Naive B cell (primary cell): ENCODE measurements around the gene MSMB. TPM values are rescaled to one million over a fixed set of nuclear protein-coding genes. Genes with fewer than 3 reads are reported as not detected.

Source experiments
- ATAC-seq, 2 donors: fragments of 150-1000 bp; cut with Tn5 transposase; 2 replicates each; pipeline ENCODE4 v1.10.0; 2021; ENCODE audit warnings: low read depth in 2 of 2, mild to moderate bottlenecking in 2 of 2, moderate library complexity in 2 of 2
- DNase-seq: peaks from one replicate; pipeline ENCODE4 v3.0.0; 2022
- H3K27ac Mint-ChIP-seq, 6 donors: one replicate each; pipeline ENCODE4 v1.8.0; 2020 to 2022; ENCODE audit warnings: mild to moderate bottlenecking in 6 of 6, mixed read lengths in 6 of 6, moderate library complexity in 5 of 6, inconsistent platforms in 2 of 6
- H3K27me3 Mint-ChIP-seq, 3 donors: one replicate each; pipeline ENCODE4 v1.8.0; 2021 to 2022; ENCODE audit warnings: mixed read lengths in 3 of 3, mild to moderate bottlenecking in 1 of 3
- H3K36me3 Mint-ChIP-seq, 2 donors: one replicate each; pipeline ENCODE4 v1.8.0; 2020 to 2022; ENCODE audit warnings: mixed read lengths in 2 of 2, inconsistent platforms in 1 of 2, mild to moderate bottlenecking in 1 of 2
- H3K4me1 Mint-ChIP-seq, 3 donors: one replicate each; pipeline ENCODE4 v1.8.0; 2020 to 2022; ENCODE audit warnings: mixed read lengths in 3 of 3, inconsistent platforms in 1 of 3, mild to moderate bottlenecking in 1 of 3, moderate library complexity in 1 of 3
- H3K4me3 Mint-ChIP-seq, 8 donors: one replicate each; pipeline ENCODE4 v1.8.0; 2020 to 2022; ENCODE audit warnings: mild to moderate bottlenecking in 8 of 8, mixed read lengths in 8 of 8, moderate library complexity in 8 of 8, inconsistent platforms in 2 of 8
- H3K9me3 Mint-ChIP-seq, 7 donors: one replicate each; pipeline ENCODE4 v1.8.0; 2020 to 2022; ENCODE audit warnings: mixed read lengths in 7 of 7, mild to moderate bottlenecking in 5 of 7, inconsistent platforms in 2 of 7, moderate library complexity in 1 of 7
- polyA plus RNA-seq, 6 donors: library from polyadenylated mRNA; unstranded; fragments of 300-500 nt; fragmentation: Illumina TruSeq; gene quantifications; one replicate each; pipeline ENCODE4 v1.2.3, GENCODE V29; 2021; ENCODE audit warnings: low read depth in 6 of 6

Gene MSMB
- polyA plus RNA-seq, 6 donors from 2014 or later = not detected

DNA sequence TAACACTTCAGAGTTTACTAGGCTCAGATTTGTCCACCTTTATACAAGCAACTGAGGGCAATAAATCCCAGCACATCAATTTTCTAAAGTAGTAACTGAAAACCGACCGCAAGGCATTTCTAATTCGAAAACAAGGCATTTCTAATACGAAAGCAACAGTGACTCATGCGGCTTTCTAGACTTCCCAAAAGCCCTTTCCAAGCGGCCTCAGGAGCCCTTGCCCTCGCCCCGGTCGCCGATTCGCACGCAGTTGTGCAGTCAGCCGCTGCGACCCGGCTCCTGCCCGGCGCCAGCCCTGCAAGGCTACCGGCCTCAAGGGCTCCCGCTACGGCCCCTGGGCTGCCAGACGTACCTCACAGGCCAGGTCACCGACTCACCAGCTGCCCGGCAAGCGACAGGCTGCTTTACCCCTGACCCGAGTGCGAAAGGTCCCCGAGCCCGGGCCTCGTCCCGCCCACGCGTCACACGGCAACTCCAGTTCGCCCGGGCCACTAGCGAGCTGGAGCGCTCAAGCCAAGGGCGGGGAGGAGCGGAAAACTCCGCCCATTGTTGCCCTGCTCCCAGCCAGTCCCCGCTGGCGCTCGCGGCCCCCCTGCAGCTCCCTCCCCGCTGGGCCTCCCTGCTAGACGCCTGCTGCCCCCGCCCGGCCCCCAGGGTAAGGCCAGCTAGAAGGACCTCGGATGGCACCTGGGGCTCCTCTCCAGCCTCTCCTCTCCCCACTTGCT lies 22.9 kb downstream of the MSMB start:
- peak; percentile 67 for DNase-seq

DNA sequence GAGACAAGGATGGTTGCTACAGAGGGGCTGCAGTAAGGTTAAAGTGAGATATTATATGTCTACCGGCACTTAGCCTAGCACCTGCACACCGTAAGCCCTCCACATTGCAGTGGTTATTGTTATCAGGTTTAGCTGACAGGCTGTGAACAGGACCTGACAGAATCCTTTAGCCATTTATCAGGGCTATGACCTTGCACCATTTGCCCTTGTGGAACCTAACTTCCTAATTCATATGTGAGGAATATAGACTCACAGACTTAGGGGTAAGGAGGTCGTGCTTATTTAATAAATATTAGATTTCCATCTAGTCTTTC lies 25.8 kb downstream of the MSMB start:
- Mint-ChIP-seq H3K27me3 (no peaks in the 10 kb centered on the region), H3K36me3 (no peaks in the 10 kb centered on the region), H3K27ac (peak overlapping the region in 1 of 6 donors; percentile 44), H3K9me3 (no peaks in the 10 kb centered on the region), H3K4me3 (no peak overlapping the region), H3K4me1 (peaks cover 41 to 65% (median 48%) of the 10 kb centered on the region in 3 donors)
- DNase-seq (no peak), ATAC-seq (no peak)

More for the DNA sequence above, 22.9 kb downstream of the MSMB start:
- Mint-ChIP-seq H3K9me3 (no peaks in the 10 kb centered on the region), H3K4me1 (peaks cover 51 to 84% (median 65%) of the 10 kb centered on the region in 3 donors), H3K27ac (peak overlapping the region in 5 of 6 donors; percentile 54 to 84 (median 76)), H3K27me3 (no peaks in the 10 kb centered on the region), H3K36me3 (no peaks in the 10 kb centered on the region), H3K4me3 (peak overlapping the region; percentile 78 to 96 (median 90))
- ATAC-seq = peak; percentile 94 to 97

DNA sequence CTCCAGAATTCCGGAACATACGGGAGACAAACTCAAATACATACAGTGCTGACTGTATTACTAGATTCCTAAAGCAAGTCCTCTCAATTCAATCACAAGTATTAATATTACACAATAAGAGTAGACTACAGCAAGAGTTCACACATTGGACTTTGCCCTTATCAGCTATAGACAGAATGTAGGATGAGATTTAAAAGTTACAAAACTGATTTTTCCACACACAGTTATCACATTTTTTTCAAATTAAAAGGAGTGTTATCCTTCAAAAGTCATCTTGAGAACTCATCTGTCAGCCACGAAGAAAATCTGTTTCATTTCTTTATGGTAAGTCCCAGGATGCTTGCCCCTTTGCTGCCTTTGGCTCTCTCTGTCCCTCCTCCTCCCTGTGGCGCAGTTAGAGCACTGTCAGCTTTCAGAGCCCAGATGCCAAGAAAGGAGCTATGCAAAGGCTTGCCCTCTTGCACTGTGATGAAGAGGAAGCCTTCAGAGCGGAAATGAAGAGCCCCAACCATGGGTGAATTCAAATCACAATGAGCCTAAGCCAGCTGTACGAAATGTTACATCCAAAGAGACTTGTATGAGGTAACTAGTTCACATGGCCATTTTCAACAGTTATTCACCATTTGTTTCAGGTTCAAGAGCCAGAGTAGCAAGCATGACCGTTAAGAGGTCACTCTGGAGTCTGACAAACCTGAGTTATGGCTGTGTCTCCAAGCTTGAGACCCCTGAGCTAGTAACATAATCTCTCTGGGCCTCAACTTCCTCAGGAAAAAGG lies 26.3 kb downstream of the MSMB start:
- no peak for DNase-seq
- ATAC-seq = peak in 1 of 2 donors; percentile 24
- Mint-ChIP-seq H3K9me3 (no peaks in the 10 kb centered on the region), H3K36me3 (peaks cover 0 to 2% of the 10 kb centered on the region in 2 donors), H3K4me3 (no peak overlapping the region), H3K27me3 (no peaks in the 10 kb centered on the region), H3K27ac (peak overlapping the region in 4 of 6 donors; percentile 29 to 78 (median 42)), H3K4me1 (peaks cover 38 to 60% (median 42%) of the 10 kb centered on the region in 3 donors)

DNA sequence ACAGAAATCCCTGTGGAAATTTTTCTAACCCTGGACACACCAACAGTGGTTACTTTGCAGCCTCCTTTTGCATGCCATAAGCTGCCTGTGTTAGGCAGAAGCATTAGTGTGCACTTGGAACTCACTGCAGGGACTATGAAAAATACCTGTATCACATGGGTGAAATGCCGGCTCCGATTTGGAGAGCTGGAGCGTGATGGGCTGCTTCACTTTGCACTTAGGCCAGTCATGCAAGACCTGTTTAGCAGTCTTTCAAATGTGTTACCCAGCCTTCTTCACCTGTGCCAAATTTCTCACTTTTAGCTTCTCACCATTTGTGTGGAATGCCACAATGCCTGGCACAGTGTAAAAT lies 26.9 kb downstream of the MSMB start:
- no peaks in the 10 kb centered on the region for H3K9me3 Mint-ChIP-seq
- no peak overlapping the region for H3K4me3 Mint-ChIP-seq
- H3K36me3 Mint-ChIP-seq = peaks cover 0 to 7% of the 10 kb centered on the region in 2 donors
- peak overlapping the region in 4 of 6 donors; percentile 14 to 78 (median 34) for H3K27ac Mint-ChIP-seq
- H3K27me3 Mint-ChIP-seq = no peaks in the 10 kb centered on the region
- H3K4me1 Mint-ChIP-seq = peaks cover 32 to 54% (median 39%) of the 10 kb centered on the region in 3 donors
- no peak for DNase-seq
- ATAC-seq = no peak

DNA sequence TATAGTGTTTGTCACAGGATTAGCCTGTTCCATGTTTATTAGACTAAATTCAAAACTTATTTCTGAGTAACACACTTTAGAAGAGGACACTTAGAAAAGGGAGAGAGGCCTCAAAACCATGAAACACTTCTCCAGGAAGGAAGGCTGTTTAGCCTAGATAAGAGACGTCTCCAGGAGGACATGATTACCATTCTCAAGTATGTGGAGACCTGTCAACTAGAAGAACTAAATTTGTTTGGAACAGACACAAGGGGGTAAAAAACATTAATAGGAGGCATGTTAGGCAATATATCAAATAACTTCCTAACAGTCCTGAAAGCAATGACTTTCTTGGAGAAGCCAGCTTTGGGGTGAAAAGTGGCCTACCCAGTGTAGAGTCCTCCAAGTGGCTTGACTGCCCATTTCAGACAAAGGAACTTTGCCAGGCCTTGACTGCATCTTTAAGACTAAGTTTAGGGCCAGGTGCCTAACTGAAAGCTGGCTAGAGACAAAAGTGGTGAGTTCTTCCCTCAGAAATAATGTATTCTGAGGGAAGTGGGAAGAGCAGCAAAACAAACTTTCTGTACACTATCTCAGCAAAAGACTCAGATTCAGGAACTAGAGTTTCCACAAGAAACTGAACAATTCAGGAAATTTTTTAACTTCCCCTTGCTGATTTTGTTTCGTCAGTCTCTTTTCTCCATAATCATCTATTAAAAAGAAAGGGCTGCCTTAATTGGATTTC lies 27.5 kb downstream of the MSMB start:
- no peaks in the 10 kb centered on the region for H3K27me3 Mint-ChIP-seq
- H3K36me3 Mint-ChIP-seq = peaks cover 0 to 7% of the 10 kb centered on the region in 2 donors
- no peak for ATAC-seq
- DNase-seq = no peak
- H3K4me3 Mint-ChIP-seq = peak overlapping the region in 1 of 8 donors; percentile 25
- H3K4me1 Mint-ChIP-seq = peaks cover 27 to 48% (median 33%) of the 10 kb centered on the region in 3 donors
- peak overlapping the region; percentile 2 to 47 (median 29) for H3K27ac Mint-ChIP-seq
- H3K9me3 Mint-ChIP-seq = no peaks in the 10 kb centered on the region

DNA sequence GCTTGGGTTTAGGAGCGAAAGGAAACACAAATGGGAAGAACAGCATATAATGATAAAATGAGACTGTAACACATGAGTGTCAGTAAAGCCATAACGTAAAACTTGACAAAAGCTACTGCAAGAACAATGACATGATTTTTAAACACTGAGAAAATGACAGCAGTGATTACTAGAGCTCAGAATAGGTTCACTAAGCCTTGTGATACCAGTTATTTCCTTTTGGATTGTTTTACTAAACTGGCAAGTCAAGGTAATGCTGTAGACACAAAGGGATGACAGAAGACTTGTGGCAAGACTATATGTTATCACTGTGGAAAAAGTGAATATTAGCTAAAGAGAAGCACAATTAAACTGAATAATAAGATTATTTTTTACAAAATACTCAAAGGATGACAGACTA lies 28.3 kb downstream of the MSMB start:
- peak overlapping the region in 1 of 6 donors; percentile 60 for H3K27ac Mint-ChIP-seq
- DNase-seq = no peak
- H3K27me3 Mint-ChIP-seq = no peaks in the 10 kb centered on the region
- H3K36me3 Mint-ChIP-seq = peaks cover 0 to 7% of the 10 kb centered on the region in 2 donors
- peaks cover 22 to 40% (median 26%) of the 10 kb centered on the region in 3 donors for H3K4me1 Mint-ChIP-seq
- ATAC-seq = no peak
- no peak overlapping the region for H3K4me3 Mint-ChIP-seq
- H3K9me3 Mint-ChIP-seq = no peaks in the 10 kb centered on the region

DNA sequence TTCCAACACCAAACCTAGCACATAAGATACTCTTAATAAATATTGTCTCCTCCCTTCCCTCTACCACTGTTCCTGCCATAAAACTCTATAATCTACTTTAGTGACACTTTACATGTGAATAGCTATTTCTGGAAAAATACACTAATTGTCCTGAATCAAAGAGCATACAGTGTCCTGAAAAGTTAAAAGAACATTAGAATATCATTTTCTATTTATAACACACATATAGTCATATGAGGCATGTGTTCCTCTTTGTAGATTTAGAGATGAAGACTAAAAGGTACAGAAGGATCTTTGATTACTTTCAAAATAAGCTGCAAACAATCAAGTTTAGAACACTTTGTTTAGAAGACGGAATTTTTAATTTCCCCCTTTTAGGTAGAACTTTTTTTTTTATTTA lies 29.3 kb downstream of the MSMB start:
- Mint-ChIP-seq H3K4me3 (no peak overlapping the region), H3K36me3 (peaks cover 0 to 7% of the 10 kb centered on the region in 2 donors), H3K27ac (no peak overlapping the region), H3K9me3 (no peaks in the 10 kb centered on the region), H3K4me1 (peaks cover 17 to 31% (median 26%) of the 10 kb centered on the region in 3 donors), H3K27me3 (no peaks in the 10 kb centered on the region)
- DNase-seq (no peak), ATAC-seq (no peak)

DNA sequence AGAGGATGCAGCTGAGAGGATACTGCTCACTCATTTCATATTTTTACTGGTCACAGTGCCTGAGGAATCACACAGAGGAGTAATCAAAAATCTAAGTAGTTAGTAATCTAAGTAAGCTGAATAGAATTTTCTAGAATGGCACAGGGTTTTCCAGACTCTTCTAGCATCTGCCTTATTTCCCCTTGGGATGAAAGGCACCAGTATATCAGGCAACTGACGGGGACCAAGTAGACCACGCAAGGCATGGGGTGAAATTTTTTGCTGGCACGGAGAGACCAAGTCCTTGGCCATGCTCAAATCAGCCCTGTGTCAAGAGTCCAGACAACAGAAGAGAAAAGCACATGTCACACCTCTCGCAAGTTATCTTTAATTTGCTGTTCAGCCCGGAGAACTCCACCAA lies 29.9 kb downstream of the MSMB start:
- H3K4me1 Mint-ChIP-seq = peaks cover 17 to 29% (median 26%) of the 10 kb centered on the region in 3 donors
- H3K27me3 Mint-ChIP-seq = no peaks in the 10 kb centered on the region
- H3K36me3 Mint-ChIP-seq = peaks cover 0 to 7% of the 10 kb centered on the region in 2 donors
- no peak overlapping the region for H3K4me3 Mint-ChIP-seq
- DNase-seq = no peak
- no peak for ATAC-seq
- H3K9me3 Mint-ChIP-seq = no peaks in the 10 kb centered on the region
- peak overlapping the region in 1 of 6 donors; percentile 47 for H3K27ac Mint-ChIP-seq

DNA sequence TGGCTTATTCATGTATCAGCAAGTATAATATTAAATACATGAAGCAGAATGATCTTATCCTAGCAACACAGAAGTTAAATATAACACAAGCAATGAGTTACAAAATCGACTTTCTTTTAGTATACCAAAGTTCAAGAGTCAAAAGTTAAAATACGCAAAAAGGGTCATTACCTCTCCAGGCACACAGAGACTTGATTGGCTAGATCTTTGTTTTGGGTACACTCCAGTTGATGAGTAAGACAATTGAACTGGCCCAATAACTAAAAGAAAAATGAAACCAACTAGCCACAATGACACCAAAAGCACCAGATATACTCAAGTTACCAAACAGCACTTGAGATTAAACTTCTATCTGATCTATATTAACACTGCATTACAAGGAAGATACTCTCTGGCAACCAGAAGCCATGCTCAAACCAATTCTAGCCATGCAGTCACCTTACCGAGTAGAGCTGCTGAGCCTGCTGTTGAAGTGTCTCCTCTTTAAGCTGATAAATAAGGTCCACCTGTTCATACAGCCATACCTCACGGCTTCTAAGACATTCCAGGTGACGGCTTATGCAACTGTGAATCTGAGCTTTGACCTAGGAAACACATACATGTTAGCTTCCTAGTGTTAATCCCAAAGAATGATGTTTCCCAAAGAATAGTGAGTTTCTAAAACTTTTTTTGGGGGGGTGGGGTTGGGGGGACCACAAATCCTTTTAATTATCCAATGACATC lies 31.2 kb downstream of the MSMB start:
- Mint-ChIP-seq H3K27ac (peak overlapping the region in 2 of 6 donors; percentile 42 to 58), H3K36me3 (peaks cover 8 to 12% of the 10 kb centered on the region in 2 donors), H3K9me3 (no peaks in the 10 kb centered on the region), H3K27me3 (no peaks in the 10 kb centered on the region), H3K4me1 (peaks cover 13 to 18% (median 16%) of the 10 kb centered on the region in 3 donors), H3K4me3 (no peak overlapping the region)
- DNase-seq = no peak
- ATAC-seq = no peak

DNA sequence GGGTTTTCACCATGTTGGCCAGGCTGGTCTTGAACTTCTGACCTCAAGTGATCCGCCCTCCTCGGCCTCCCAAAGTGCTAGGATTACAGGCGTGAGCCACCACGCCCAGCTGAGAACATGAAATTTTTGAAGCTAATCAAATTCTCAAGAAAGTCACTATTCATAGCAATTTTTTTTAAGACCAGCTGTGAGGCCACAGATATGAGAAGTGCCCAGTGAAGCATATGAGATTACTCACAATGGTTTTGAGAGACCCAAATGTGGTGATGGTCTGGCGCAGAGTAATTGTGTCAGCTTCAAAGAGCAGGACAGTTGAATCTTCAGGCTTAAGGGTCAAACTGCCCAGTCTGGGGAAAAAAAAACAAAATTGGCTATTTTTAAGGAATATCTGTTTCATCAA lies 31.9 kb downstream of the MSMB start:
- no peaks in the 10 kb centered on the region for H3K9me3 Mint-ChIP-seq
- H3K4me3 Mint-ChIP-seq = no peak overlapping the region
- peaks cover 8 to 12% (median 10%) of the 10 kb centered on the region in 3 donors for H3K4me1 Mint-ChIP-seq
- H3K27ac Mint-ChIP-seq = peak overlapping the region in 1 of 6 donors; percentile 59
- no peaks in the 10 kb centered on the region for H3K27me3 Mint-ChIP-seq
- DNase-seq (no peak), ATAC-seq (no peak)
- peaks cover 8 to 12% of the 10 kb centered on the region in 2 donors for H3K36me3 Mint-ChIP-seq

DNA sequence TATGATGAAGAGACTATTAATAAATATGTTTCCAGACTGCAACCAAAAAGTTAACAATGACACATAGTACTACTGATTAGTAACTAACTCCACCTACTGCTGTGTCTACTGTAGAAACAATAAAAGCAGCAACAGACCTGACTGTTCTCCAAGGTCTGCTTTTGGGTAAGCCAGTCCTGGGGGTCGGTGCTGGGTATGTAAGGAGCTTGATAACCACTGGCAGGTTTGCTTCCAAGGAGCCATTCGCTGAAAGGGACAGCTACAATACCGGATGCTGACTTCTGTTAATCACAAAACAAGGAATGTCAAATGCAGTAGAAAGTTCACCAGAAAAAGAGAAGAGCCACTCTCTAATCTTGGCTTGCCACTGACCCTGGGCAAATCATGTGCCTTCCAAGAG lies 33.3 kb downstream of the MSMB start:
- H3K27ac Mint-ChIP-seq = no peak overlapping the region
- H3K27me3 Mint-ChIP-seq = no peaks in the 10 kb centered on the region
- no peaks in the 10 kb centered on the region for H3K4me1 Mint-ChIP-seq
- H3K4me3 Mint-ChIP-seq = no peak overlapping the region
- ATAC-seq = no peak
- H3K36me3 Mint-ChIP-seq = peaks cover 16 to 20% of the 10 kb centered on the region in 2 donors
- DNase-seq = no peak
- H3K9me3 Mint-ChIP-seq = no peaks in the 10 kb centered on the region

DNA sequence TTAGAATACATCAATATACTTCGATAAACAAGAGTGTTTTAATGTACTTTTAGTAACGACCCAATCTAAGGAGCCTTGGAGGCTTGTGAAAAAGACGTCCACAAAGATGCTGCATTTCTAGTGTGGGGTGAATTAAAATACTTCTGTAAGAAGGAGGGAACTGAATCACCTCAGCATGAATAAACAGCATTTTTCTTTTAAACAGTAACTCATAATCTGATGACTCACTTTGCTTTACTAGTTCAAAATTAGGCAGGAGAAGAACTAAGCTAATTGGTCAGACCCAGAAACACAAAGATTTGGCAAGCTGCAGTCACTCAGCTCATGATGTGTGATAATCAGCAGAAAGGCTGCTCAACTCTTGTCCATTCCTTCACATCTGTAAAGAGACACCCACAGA lies 39.9 kb downstream of the MSMB start:
- H3K9me3 Mint-ChIP-seq = peaks cover 0 to 2% (median 0%) of the 10 kb centered on the region in 7 donors
- no peak for ATAC-seq
- H3K27me3 Mint-ChIP-seq = no peaks in the 10 kb centered on the region
- H3K27ac Mint-ChIP-seq = peak overlapping the region in 2 of 6 donors; percentile 18 to 21
- H3K4me1 Mint-ChIP-seq = no peaks in the 10 kb centered on the region
- no peak overlapping the region for H3K4me3 Mint-ChIP-seq
- peaks cover 21 to 32% of the 10 kb centered on the region in 2 donors for H3K36me3 Mint-ChIP-seq
- no peak for DNase-seq

DNA sequence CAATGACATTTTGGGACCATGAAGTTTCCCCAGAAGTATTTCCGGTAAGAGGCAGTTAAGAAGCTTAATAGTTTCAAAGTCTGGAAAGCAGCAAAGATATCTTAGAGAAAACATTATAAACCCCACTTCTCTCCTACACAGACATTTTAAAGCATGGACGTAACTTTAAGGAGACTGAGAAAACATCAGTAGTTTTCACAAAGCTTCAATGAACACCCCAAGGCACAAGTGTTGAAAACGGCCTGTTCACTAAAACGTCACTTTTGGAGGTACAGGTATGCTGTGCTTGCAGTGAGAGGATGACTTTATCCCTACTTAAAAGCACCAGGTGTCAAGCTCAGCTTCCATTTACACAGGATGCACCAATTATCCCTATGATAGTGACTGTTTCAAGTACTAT lies 40.7 kb downstream of the MSMB start:
- no peaks in the 10 kb centered on the region for H3K4me1 Mint-ChIP-seq
- H3K36me3 Mint-ChIP-seq = peaks cover 17 to 26% of the 10 kb centered on the region in 2 donors
- H3K9me3 Mint-ChIP-seq = peaks cover 0 to 2% (median 0%) of the 10 kb centered on the region in 7 donors
- DNase-seq = no peak
- H3K27me3 Mint-ChIP-seq = no peaks in the 10 kb centered on the region
- ATAC-seq = no peak
- H3K27ac Mint-ChIP-seq = no peak overlapping the region
- H3K4me3 Mint-ChIP-seq = no peak overlapping the region
